ENCODE results near the gene RPS16.

RPS16 gene

DNA sequence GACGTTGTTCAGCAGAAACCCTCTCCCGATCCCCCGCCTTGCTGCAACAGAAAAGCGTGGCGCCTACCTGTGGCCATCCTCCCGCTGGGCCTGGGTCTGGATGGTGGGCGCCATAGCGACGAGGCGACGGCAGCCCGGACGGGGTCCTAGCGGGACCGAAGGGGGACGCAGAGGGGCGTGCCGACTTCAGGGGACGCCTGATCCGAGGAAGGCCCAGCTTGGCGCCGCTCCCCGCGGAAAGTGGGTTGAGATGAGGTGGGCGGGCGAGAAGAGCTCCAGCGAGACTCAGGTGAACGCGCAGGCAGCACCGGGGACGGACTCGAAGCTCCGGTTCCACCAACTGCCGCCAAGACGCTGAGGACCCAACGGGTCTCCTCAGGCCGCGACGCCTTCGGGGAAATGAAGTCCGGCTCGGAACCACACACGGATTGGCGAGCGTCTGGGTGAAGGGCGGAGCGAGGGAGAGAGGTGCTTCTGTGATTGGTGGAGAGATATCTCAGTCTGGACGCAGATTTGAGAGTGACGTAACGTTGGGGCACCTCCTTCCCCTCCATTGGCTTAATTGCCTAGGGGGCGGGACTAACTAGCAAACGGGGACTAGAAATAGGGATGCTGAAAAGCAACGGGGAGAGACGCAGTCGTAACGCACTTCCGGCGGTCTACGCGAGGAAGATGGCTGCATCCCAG lies 44.9 kb downstream of the RPS16 start, which contains the start of the genes MED29 and PAF1 (continued):
- TF ChIP-seq, protein P1, sequence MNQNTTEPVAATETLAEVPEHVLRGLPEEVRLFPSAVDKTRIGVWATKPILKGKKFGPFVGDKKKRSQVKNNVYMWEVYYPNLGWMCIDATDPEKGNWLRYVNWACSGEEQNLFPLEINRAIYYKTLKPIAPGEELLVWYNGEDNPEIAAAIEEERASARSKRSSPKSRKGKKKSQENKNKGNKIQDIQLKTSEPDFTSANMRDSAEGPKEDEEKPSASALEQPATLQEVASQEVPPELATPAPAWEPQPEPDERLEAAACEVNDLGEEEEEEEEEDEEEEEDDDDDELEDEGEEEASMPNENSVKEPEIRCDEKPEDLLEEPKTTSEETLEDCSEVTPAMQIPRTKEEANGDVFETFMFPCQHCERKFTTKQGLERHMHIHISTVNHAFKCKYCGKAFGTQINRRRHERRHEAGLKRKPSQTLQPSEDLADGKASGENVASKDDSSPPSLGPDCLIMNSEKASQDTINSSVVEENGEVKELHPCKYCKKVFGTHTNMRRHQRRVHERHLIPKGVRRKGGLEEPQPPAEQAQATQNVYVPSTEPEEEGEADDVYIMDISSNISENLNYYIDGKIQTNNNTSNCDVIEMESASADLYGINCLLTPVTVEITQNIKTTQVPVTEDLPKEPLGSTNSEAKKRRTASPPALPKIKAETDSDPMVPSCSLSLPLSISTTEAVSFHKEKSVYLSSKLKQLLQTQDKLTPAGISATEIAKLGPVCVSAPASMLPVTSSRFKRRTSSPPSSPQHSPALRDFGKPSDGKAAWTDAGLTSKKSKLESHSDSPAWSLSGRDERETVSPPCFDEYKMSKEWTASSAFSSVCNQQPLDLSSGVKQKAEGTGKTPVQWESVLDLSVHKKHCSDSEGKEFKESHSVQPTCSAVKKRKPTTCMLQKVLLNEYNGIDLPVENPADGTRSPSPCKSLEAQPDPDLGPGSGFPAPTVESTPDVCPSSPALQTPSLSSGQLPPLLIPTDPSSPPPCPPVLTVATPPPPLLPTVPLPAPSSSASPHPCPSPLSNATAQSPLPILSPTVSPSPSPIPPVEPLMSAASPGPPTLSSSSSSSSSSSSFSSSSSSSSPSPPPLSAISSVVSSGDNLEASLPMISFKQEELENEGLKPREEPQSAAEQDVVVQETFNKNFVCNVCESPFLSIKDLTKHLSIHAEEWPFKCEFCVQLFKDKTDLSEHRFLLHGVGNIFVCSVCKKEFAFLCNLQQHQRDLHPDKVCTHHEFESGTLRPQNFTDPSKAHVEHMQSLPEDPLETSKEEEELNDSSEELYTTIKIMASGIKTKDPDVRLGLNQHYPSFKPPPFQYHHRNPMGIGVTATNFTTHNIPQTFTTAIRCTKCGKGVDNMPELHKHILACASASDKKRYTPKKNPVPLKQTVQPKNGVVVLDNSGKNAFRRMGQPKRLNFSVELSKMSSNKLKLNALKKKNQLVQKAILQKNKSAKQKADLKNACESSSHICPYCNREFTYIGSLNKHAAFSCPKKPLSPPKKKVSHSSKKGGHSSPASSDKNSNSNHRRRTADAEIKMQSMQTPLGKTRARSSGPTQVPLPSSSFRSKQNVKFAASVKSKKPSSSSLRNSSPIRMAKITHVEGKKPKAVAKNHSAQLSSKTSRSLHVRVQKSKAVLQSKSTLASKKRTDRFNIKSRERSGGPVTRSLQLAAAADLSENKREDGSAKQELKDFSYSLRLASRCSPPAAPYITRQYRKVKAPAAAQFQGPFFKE (tag by site-specific recombination; IDR thresholded peaks at IDR 0.05; ENCODE audit: borderline replicate concordance), result peak; percentile 69; the same call in 1 of the 2 replicates
- TF ChIP-seq ZFP69B (tag by site-specific recombination; IDR thresholded peaks at IDR 0.05) (peak; percentile 92), ZNF785 (tag by site-specific recombination; IDR thresholded peaks at IDR 0.05) (peak; percentile 95), ZNF558 (tag by site-specific recombination; IDR thresholded peaks at IDR 0.05) (no peak; the same call in 1 of the 2 replicates), KLF7 (tag by site-specific recombination; IDR thresholded peaks at IDR 0.05; ENCODE audit: borderline replicate concordance) (peak; percentile 89; the same call in 1 of the 2 replicates), ZNF548 (tag by site-specific recombination; IDR thresholded peaks at IDR 0.05) (no peak), HOXD13 (CRISPR knock-in tag; IDR thresholded peaks at IDR 0.05; ENCODE audit: borderline replicate concordance) (no peak), ZNF521 (tag by site-specific recombination; IDR thresholded peaks at IDR 0.05) (no peak), ZFP37 (tag by site-specific recombination; IDR thresholded peaks at IDR 0.05) (peak; percentile 98), KLF10 (tag by site-specific recombination; IDR thresholded peaks at IDR 0.05) (peak; percentile 62), ZNF133 (tag by site-specific recombination; IDR thresholded peaks at IDR 0.05) (no peak), ZNF76 (tag by site-specific recombination; IDR thresholded peaks at IDR 0.05; ENCODE audit: borderline replicate concordance, low read depth) (peak; percentile 92), ZNF623 (tag by site-specific recombination; IDR thresholded peaks at IDR 0.05) (no peak; the same call in 1 of the 2 replicates), YY1 (tag by site-specific recombination; IDR thresholded peaks at IDR 0.05) (peak; percentile 99), ZBTB8A (tag by site-specific recombination; IDR thresholded peaks at IDR 0.05) (peak; percentile 90), ZNF24 (tag by site-specific recombination; IDR thresholded peaks at IDR 0.05) (peak; percentile 92), ZSCAN23 (tag by site-specific recombination; IDR thresholded peaks at IDR 0.05) (peak; percentile 94)
- TF ChIP-seq, protein P2, sequence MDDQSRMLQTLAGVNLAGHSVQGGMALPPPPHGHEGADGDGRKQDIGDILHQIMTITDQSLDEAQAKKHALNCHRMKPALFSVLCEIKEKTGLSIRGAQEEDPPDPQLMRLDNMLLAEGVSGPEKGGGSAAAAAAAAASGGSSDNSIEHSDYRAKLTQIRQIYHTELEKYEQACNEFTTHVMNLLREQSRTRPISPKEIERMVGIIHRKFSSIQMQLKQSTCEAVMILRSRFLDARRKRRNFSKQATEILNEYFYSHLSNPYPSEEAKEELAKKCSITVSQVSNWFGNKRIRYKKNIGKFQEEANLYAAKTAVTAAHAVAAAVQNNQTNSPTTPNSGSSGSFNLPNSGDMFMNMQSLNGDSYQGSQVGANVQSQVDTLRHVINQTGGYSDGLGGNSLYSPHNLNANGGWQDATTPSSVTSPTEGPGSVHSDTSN (CRISPR knock-in tag; IDR thresholded peaks at IDR 0.05), result peak; percentile 81
- TF ChIP-seq, protein P3, sequence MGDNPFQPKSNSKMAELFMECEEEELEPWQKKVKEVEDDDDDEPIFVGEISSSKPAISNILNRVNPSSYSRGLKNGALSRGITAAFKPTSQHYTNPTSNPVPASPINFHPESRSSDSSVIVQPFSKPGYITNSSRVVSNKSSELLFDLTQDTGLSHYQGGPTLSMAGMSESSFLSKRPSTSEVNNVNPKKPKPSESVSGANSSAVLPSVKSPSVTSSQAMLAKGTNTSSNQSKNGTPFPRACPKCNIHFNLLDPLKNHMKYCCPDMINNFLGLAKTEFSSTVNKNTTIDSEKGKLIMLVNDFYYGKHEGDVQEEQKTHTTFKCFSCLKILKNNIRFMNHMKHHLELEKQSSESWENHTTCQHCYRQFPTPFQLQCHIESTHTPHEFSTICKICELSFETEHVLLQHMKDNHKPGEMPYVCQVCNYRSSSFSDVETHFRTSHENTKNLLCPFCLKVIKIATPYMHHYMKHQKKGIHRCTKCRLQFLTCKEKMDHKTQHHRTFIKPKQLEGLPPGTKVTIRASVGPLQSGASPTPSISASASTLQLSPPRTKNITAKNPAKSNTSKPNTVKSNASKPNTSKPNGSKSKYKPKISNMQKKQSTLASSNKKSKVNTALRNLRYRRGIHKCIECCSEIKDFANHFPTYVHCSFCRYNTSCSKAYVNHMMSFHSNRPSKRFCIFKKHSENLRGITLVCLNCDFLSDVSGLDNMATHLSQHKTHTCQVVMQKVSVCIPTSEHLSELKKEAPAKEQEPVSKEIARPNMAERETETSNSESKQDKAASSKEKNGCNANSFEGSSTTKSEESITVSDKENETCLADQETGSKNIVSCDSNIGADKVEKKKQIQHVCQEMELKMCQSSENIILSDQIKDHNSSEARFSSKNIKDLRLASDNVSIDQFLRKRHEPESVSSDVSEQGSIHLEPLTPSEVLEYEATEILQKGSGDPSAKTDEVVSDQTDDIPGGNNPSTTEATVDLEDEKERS (tag by site-specific recombination; IDR thresholded peaks at IDR 0.05), result peak; percentile 80
- TF ChIP-seq, protein P4, sequence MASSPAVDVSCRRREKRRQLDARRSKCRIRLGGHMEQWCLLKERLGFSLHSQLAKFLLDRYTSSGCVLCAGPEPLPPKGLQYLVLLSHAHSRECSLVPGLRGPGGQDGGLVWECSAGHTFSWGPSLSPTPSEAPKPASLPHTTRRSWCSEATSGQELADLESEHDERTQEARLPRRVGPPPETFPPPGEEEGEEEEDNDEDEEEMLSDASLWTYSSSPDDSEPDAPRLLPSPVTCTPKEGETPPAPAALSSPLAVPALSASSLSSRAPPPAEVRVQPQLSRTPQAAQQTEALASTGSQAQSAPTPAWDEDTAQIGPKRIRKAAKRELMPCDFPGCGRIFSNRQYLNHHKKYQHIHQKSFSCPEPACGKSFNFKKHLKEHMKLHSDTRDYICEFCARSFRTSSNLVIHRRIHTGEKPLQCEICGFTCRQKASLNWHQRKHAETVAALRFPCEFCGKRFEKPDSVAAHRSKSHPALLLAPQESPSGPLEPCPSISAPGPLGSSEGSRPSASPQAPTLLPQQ (tag by site-specific recombination; IDR thresholded peaks at IDR 0.05), result peak; percentile 93
- TF ChIP-seq, protein P5, sequence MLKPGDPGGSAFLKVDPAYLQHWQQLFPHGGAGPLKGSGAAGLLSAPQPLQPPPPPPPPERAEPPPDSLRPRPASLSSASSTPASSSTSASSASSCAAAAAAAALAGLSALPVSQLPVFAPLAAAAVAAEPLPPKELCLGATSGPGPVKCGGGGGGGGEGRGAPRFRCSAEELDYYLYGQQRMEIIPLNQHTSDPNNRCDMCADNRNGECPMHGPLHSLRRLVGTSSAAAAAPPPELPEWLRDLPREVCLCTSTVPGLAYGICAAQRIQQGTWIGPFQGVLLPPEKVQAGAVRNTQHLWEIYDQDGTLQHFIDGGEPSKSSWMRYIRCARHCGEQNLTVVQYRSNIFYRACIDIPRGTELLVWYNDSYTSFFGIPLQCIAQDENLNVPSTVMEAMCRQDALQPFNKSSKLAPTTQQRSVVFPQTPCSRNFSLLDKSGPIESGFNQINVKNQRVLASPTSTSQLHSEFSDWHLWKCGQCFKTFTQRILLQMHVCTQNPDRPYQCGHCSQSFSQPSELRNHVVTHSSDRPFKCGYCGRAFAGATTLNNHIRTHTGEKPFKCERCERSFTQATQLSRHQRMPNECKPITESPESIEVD (tag by site-specific recombination; IDR thresholded peaks at IDR 0.05), result no peak; the same call in 1 of the 2 replicates
- TF ChIP-seq, protein P6, sequence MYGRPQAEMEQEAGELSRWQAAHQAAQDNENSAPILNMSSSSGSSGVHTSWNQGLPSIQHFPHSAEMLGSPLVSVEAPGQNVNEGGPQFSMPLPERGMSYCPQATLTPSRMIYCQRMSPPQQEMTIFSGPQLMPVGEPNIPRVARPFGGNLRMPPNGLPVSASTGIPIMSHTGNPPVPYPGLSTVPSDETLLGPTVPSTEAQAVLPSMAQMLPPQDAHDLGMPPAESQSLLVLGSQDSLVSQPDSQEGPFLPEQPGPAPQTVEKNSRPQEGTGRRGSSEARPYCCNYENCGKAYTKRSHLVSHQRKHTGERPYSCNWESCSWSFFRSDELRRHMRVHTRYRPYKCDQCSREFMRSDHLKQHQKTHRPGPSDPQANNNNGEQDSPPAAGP (tag by site-specific recombination; IDR thresholded peaks at IDR 0.05), result peak; percentile 97
- TF ChIP-seq, protein P7, sequence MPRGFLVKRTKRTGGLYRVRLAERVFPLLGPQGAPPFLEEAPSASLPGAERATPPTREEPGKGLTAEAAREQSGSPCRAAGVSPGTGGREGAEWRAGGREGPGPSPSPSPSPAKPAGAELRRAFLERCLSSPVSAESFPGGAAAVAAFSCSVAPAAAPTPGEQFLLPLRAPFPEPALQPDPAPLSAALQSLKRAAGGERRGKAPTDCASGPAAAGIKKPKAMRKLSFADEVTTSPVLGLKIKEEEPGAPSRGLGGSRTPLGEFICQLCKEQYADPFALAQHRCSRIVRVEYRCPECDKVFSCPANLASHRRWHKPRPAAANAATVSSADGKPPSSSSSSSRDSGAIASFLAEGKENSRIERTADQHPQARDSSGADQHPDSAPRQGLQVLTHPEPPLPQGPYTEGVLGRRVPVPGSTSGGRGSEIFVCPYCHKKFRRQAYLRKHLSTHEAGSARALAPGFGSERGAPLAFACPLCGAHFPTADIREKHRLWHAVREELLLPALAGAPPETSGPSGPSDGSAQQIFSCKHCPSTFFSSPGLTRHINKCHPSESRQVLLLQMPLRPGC (tag by site-specific recombination; IDR thresholded peaks at IDR 0.05), result peak; percentile 88; the same call in 1 of the 2 replicates
